GM06990 (cell line): Measurements from ENCODE around the gene LRFN2.

ENCODE experiments used
- DNase-seq: peaks from one replicate; pipeline ENCODE4 v3.0.0-alpha.2; 2011; ENCODE audit not compliant: insufficient read length; ENCODE audit errors: extremely low read depth
- H3K27me3 ChIP-seq: replicated peaks from 2 replicates; pipeline ENCODE4 v1.6.0; 2011; ENCODE audit warnings: low read length; ENCODE audit not compliant: control insufficient read depth, insufficient read depth
- H3K36me3 ChIP-seq: 2 replicates; pipeline ENCODE4 v1.5.1; 2011; ENCODE audit warnings: low read length; ENCODE audit not compliant: control insufficient read depth, insufficient read depth
- H3K4me3 ChIP-seq: replicated peaks from 2 replicates; pipeline ENCODE4 v1.5.1; 2011; ENCODE audit warnings: low read depth, mild to moderate bottlenecking, control low read depth, low read length
- CTCF ChIP-seq: IDR thresholded peaks from 2 replicates; pipeline ENCODE4 v1.5.1; 2011; ENCODE audit warnings: low read length, control low read depth, mild to moderate bottlenecking, inconsistent platforms; ENCODE audit not compliant: insufficient read depth, poor library complexity, severe bottlenecking

LRFN2 gene

DNA sequence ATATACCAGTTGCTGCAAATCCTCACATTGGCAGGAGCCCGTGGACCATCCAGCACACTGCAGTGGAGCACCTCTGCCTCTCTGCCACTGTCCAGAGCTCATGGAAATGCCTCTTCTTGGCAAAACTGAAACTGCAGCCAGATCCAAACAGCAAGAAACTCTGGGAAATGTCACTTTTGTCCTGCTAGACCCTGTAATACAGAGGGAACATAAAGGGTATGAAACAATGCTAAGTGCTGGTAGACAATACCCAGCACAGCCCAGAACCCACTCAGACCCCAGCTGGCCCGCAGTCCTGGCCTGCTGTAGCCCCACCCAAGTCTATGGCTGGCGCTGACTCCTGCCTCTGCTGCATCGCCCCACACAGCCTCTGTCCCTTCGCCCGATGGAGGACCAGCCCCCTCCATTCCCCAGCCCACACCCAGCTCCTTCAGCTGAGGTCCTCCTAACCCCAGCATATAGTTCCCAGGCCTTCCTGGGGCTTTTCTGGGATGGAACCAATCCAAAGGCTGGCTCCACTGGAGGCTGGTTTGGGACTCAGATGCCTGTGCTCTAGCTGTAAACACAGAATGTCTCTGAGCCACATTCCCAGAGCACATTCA is 242.5 kb downstream of the LRFN2 start:
- TF ChIP-seq CTCF: no peak
- Histone ChIP-seq H3K4me3 (no peak overlapping the region), H3K36me3 (no peaks in the 10 kb centered on the region), H3K27me3 (0 out of 2 replicates have a peak, but pooled peaks cover 2% of the 10 kb centered on the region)
- DNase-seq: no peak

DNA sequence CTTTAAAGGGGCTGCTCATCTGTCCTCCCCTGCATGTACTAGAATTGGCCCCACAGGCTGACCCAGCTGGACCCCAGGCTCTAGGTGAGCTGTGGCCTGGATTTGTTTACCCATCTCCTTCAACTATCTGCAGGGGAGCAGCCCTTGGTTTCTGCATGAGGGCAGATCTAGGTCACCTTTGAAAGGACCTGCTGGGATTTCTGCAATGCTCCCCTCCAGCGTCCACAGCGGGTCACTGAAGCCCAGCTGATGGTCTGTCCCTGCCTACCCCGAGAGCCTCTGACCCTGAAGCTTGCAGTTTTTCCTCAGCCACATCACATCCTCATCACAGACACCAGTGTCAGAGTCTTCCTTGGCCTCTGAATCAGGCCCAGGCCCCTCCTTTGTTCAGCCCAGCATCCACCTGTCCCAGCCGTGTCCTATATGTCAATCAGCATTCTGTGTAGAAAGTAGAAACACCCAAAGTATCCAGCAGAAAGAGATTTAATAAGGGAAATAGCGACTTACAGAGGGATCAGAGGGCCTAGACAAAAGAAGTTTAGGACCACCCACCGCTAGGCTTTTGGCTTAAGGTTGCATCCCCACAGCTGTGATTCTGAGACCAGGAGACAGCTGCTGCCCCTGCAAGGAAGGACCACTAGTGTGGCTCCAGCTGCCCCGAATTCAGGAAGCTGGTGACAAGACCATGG is 243.1 kb downstream of the LRFN2 start:
- no peak for DNase-seq
- no peak overlapping the region for H3K4me3 ChIP-seq
- no peaks in the 10 kb centered on the region for H3K36me3 ChIP-seq
- no peak for TF ChIP-seq CTCF
- 0 out of 2 replicates have a peak, but pooled peaks cover 2% of the 10 kb centered on the region for H3K27me3 ChIP-seq

- H3K36me3 ChIP-seq: no peaks in the 10 kb centered on the region
- no peak for DNase-seq
- H3K4me3 ChIP-seq: no peak overlapping the region
- no peak for TF ChIP-seq CTCF
- H3K27me3 ChIP-seq: no peaks in the 10 kb centered on the region
Measured at GRCh38 chr6:40343318-40343876, 243.8 kb downstream of the LRFN2 start.

GRCh38 chr6:40342723-40343122 is 244.4 kb downstream of the LRFN2 start:
- Histone ChIP-seq H3K4me3 (no peak overlapping the region), H3K36me3 (no peaks in the 10 kb centered on the region), H3K27me3 (peaks cover 2% of the 10 kb centered on the region; the same call in 1 of the 2 replicates)
- no peak for DNase-seq
- no peak for TF ChIP-seq CTCF

DNA sequence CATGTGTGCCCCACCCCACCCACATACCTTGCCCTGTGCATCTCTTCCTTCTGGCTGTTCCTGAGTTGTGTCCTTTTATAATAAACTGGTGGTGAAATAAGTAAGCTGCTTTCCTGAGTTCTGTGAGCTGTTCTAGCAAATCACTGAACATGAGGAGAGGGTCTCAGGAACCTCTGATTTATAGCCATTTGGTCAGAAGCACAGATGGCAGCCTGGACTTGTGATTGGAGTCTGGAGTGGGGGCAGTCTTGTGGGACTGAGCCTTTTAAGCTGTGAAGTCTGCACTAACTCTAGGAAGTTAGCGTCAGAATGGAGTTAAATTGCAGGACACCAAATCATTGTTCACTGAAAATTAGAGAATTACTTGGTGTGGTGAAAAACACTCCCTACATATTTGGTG is 245.4 kb downstream of the LRFN2 start:
- DNase-seq: no peak
- no peak for TF ChIP-seq CTCF
- Histone ChIP-seq H3K36me3 (no peaks in the 10 kb centered on the region), H3K4me3 (no peak overlapping the region), H3K27me3 (peaks cover 2% of the 10 kb centered on the region; the same call in 1 of the 2 replicates)
